GM18507 (cell line): ENCODE data around the gene PRSS3.
"Not testable (repeated sequence)": the region's sequence is repeated elsewhere in the genome, so short reads cannot be mapped to it uniquely, and the experiment has no call there.

ENCODE experiments used
- DNase-seq: peaks from one replicate; pipeline ENCODE4 v3.0.0; 2011; ENCODE audit warnings: low read depth; ENCODE audit not compliant: insufficient read length; ENCODE audit errors: extremely low spot score
- FAIRE-seq: peaks from 2 replicates; lab custom pipeline; 2011; peaks lifted over from hg19 to GRCh38; lab: Jason Lieb, UNC

Gene PRSS3

DNA sequence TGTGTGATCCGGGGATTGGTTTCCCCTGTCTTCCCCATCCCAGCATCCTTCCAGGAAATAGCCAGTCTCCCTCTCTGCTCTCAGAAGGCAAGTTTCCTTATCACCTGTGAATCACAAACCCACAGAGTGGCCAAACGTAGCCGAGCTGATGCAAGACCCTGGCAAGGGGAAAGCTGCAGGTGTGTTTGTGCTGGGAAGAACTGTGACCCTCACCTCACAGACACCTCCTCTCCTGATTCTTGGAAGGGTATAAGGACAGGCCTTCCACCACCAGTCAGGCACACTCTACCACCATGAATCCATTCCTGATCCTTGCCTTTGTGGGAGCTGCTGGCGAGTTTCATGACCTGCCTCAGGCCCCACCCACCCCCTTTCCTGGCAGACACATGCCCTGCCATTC is at the start of gene PRSS3:
TSS of gene PRSS3 (plus strand) at position 281 of the 400 bp plus-strand sequence. CDS start at position 294, 13 bp downstream.
- DNase-seq: no peak
- no peak for FAIRE-seq

DNA sequence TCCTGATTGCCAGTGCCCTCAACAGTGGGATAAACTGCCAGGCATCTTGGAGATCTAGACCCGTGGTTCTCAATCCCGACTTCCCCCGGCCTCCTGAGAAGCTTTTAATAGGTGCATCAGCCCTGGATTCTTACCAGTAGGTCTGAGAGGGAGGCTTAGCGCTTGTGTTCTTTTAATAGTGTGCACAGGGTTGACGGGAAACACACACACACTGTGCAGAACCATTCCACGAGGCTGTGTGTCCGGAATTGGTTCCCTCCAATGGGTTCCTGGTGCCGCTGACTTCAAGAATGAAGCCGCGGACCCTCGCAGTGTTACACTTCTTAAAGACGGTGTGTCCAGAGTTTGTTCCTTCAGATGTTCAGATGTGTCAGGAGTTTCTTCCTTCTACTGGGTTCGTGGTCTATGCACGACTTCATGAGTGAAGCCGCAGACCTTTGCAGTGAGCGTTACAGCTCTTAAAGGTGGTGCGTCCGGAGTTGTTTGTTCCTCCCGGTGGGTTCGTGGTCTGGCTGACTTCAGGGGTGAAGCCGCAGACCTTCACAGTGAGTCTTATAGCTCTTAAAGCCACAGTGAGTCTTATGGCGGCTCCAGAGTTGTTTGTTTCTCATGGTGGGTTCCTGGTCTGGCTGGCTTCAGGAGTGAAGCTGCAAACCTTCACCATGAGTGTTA is 46.6 kb upstream of the PRSS3 start:
- FAIRE-seq: no peak
- no peak for DNase-seq

DNA sequence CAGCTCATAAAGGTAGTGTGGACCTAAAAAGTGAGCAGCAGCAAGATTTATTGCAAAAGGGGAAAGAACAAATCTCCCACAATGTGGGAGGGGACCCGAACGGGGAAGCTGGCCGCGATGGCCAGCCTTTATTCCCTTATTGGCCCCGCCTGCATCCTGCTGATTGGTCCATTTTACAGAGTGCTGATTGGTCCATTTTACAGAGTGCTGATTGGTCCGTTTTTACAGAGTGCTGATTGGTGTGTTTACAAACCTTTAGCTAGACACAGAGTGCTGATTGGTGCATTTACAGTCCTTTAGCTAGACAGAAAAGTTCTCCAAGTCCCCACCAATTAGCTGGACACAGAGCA is 46.1 kb upstream of the PRSS3 start:
- not testable (repeated sequence) for FAIRE-seq, DNase-seq

DNA sequence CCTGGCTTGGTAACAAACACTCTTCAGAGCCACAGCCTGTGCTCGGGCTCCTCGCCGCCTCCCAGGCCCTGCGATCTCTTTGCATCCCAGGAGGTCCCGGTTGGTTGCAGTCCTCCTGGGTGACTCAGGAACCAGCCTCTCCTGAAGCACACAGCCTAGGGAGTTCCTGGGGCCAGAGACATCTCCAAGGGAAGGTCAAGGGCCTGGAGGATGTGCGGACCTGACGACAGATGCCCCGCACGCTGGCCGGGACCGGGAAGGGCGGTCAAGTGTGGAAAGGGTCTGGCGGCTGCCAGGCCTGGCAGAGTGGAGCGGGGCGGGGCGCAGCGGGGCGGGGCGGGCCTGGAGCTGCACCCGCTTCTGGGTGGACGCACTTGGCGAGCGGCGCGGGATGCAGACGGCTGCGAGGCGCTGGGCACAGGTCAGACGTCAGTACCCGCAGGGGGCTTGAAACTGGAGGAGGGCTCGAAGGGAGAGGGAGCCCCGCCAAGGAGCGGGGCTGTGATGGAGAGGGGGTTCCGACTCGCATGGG is 45.0 kb upstream of the PRSS3 start:
- DNase-seq: no peak
- FAIRE-seq: no peak

DNA sequence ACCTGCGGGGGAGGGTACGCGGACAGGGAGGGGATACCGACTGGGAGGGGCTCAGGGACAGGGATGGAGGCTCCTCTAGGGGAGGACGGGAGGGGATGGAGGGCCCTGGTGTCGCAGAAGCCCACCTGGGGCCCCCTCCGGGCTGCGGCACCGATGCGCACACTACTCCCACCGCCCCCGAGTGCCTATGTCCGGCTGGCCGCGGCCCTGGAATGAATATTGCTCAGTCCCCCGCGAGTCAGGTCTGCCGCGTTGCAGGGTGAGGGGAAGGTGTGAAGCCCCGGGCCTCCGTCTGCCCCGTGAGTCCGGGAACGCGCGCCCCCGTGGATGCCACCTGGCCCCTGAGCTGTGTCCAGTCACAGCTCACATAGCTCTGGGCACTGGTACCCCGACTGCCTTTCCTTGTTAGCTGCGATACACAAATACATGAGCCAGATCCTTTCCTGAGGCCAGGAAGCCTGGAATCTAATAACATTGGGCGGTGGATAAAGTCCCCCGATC is 44.5 kb upstream of the PRSS3 start:
- no peak for FAIRE-seq
- DNase-seq: no peak

DNA sequence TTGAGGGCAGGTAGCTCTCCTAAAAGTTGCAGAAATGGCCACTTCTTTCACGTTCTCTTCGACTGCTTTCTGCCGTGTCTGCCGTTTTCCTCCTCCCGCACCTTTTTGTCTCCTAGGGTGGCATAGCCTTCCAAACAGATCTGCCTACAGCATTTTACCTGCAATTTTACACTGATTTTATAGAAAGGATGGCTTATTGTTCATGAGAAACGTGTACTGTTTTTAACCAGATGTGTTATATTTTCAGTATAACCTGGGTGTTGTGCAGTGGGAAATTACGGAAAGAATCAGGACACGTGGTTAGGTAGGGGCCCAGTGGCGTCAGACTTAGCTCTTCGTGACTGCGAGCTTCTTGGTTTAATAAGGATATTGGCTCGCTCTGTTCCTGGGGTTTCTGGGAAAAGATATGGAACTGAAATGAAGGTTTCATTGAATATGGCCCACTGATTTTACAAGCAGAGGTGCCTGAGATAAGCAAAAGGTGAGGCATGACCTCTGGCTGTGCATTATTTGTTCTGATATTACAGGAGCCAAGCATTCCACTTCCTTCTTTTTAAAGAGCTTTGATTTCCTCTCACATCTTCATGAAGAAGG is 43.7 kb upstream of the PRSS3 start:
- FAIRE-seq (no peak), DNase-seq (no peak)

DNA sequence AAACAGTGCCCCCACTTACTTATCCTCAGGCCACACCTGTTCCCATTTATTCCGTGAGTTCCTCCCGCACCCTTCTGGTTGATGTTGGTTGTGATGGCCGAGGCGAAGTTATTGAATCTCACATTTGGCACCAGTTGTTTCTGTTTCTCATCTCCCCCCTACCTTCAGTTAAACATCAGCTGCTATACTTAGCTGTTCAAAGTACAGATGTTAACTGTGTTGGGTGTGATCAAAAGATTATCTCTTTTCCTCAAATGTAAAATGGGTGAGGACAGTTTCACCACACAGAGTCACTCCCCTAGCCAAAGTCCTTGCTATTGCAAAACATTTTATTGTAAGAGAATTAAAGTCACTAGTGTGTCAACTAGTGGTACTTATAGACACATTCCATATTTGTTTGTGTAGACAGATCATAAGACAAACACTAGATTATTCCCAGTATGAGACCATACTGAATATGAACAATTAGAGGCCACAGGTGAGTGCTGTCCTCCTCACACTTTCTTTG is 43.2 kb upstream of the PRSS3 start:
- FAIRE-seq: no peak

DNA sequence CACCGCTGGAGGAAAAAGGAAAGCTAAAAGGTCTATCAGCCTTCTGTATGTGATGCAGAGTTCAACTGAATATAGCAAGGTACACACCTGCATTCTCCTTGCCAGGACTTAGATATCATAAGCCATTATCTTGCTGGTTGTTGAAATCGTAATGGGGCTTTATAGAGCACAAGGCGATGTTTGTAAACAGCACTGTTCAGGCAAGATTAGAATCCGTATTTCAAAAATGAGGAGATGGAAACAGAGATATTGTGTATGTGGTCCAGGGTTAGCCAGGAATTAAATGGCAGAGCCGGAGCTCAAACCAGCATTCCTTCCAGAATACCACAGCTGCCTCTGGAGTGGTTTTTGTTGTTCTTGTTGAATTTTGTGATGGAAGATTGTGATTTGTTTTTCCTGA is 42.6 kb upstream of the PRSS3 start:
- DNase-seq, FAIRE-seq: not testable (repeated sequence)

More for the DNA sequence above, 43.2 kb upstream of the PRSS3 start:
- no peak for DNase-seq

DNA sequence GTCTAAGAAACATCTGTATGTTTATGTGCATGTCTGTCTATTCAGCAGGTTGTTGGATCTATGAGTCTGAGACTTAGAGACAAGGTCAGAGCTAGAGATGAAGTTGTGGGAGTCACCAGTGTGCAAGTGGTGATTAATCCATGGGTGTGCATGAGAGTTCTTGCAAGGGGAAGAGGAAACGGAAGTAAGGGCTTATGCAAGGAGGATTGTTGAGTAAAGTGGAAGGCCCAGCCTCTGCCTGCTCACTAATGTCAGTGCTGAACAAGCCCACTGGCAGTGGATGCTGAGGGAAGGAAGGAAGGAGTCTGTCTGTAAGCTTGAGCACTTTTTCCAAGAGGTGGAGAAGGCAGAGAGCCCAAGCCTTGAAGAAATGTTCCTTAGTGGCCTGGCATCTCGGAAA is 35.7 kb upstream of the PRSS3 start:
- FAIRE-seq, DNase-seq: not testable (repeated sequence)

DNA sequence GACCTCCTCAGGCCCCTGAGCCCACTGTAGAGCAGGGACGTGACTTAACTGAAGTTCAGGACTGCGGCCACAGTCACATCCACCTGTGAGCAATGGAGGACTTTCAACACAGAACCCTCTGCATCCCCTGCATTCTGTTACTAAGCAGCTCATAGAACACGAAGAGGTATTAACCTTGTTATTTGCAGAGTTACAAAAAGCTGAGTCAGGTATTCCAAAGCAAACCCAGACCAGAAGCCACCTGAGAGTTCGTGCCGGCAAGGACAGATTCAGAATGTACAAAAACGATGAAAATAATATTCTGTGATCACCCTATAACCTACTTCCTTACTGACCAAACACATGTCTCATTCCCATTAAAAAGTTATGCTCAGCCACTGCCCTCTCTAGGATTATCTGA is 33.0 kb upstream of the PRSS3 start:
- no peak for FAIRE-seq
- DNase-seq: no peak

DNA sequence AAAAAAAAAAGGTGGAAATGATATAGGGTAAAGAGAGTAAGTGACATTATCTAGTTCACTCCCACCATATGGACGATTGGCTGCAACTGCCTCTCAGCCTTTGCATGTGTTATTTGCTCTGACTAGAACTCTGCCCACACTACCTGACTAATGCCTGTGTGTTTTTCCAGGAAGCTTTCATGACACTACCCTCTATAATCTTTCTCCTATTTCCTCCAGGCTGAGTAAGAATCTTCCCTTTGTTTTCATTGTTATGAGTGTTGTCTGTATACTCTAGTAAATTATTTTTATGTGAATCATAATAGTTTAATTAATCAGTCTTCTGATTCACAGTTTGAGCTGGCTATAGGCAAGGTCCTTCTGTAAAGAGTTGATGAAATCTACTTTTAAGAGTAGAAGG is 31.7 kb upstream of the PRSS3 start:
- not testable (repeated sequence) for DNase-seq, FAIRE-seq

DNA sequence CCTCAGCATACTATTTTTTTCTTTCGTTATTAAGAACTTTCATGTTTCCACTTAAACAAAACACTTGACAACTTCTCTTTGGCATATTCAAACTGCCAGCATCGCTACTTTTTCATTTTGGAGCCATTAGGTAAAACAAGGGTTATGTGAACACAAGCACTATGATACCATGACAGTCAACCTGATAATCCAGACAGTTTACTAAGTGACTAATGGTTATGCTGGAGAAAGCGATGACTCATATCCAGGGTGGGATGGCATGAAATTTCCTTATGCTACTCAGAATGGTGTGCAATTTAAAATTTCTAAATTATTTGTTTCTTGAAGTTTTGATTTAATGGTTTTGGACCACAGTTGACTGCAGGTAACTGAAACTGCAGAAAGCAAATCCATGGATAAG is 29.9 kb upstream of the PRSS3 start:
- no peak for FAIRE-seq
- DNase-seq: no peak

DNA sequence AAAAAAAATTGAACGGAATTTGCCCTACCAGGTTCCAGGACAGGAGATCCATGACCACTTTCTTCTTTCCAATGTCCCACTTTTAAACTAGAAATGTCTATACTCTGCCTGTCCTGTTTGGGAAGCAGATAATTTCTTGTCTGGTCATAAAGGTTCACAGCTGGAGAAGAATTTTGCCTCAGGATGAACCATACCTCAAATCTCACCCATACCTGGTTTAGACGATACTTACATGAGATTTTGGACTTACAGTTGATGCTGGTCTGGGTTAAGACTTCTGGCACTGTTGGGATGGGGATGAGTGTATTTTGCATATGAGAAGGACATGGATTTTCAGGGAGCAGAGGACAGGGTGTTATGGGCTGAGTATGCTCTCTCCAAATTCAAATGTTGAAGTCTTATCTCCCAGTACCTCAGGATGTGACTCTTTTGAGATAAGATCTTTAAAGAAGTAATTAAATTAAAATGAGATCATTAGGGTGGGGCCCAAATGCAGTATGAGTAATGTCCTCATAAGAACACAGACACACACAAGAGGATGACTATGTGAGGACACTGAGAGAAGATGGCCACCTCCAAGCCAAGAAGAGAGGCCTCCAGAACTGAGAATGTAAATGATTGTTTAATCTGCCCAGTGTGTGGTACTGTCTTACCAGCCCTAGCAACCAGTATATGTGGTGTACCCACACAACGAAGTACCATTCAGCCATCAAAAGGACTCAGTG is 25.0 kb upstream of the PRSS3 start:
- DNase-seq, FAIRE-seq: not testable (repeated sequence)

DNA sequence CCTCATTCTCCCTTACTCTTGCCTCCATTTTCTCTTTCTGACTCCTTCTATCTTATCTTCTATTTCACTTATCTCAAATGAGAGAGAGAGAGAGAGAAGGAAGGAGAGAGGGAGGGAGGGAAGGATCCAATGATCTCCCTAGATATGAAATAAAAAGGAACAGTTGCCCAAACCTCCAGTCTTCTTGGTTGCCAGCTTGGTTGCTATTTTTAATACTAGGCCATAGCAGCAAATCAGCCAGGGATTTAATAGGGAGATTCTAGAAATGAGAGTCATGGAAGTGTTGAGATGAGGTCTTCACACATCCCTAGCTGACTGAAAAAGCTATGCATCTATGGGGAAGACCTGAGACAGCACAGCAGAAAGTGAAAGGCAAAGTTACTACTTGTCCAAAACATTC is 22.2 kb upstream of the PRSS3 start:
- not testable (repeated sequence) for DNase-seq, FAIRE-seq

DNA sequence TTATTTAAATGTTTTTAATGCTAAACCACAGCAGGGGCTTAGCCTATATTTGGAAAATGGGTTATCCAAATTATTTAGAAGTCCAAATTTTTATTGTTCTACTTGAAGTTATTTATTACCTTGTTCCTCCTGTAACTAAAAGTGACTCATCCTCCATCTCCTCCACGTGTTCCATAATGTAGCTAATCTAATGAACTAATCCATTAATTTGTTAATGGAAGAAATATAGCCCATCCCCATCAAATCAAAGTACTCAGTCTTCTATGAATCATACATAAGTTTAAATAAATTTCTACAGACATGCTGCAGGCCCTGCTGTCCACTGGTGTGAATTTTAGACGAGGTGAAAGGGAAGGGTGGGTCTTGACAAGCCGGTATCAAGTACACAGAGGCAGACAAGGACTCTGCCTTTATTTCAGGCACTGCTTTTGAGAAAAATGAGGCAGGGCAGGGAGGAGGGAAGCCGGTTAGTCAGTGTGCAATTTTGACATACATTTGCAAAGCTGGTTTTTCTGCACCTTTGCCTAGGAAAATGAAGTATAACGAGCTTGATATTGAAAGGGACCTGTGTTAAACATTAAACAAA is 21.2 kb upstream of the PRSS3 start:
- FAIRE-seq, DNase-seq: not testable (repeated sequence)

DNA sequence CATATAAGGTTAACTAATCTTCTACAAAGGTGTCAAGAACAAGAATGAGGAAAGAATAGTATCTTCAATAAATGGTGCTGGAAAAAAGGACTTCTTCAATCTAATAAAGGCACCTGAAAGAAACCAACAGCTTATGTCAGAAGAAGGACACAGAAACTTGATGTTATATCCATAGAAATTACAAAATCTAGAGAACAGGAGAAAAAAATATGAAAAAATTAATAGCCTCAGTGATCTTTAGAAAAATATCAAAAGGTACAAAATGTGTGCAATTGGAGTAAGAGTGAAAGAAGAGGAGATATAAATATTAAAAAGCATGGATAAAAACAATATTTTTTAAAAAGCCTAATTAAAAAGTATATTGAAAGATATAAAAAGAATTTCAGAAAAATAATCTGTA is 18.8 kb upstream of the PRSS3 start:
- FAIRE-seq (no peak), DNase-seq (no peak)

DNA sequence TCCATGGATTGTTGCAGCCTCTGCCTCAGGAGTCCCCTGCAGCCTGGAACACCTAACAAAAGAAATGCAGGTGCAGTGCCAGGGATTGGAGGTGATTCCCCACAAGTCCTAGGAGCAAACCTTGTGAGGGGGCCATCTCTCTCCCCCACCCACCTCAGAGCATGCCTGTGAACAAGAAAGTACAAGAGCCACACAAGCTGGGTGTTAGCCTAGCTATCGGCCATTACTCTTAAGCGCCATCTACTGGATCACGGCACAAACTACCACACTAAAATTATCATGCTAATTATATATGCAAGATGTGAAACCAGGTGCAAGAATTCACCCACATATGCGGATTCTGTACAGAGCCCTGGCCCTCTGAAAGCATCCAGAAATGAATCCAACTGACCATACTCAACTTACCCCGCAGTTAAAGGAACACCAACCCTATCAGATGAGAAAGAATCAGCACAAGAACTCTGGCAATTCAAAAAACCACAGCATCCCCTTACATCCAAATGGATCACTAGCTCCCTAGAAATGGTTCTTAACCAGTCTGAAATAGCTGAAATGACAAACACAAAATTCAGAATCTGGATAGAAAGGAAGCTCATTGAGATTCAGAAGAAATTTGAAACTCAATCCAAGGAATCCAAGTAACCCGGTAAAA is 16.5 kb upstream of the PRSS3 start:
- DNase-seq (peak; percentile 17), FAIRE-seq (peak; percentile 86)

DNA sequence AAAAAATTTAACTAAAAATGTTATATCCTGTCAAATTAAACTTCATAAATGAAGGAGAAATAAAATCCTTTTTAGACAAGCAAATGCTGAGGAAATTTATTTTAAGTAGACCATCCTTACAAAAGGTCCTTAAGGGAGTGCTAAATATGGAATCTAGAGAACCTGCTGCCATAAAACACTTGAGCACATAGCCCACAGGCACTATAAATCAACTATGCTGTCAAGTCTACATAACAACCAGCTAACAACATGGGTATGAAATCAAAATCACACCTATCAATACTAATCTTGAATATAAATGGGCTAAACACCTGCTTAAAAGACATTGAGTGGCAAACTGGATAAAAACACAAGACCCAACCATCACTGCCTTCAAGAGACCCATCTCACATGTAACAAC is 15.1 kb upstream of the PRSS3 start:
- no peak for FAIRE-seq
- DNase-seq: no peak

DNA sequence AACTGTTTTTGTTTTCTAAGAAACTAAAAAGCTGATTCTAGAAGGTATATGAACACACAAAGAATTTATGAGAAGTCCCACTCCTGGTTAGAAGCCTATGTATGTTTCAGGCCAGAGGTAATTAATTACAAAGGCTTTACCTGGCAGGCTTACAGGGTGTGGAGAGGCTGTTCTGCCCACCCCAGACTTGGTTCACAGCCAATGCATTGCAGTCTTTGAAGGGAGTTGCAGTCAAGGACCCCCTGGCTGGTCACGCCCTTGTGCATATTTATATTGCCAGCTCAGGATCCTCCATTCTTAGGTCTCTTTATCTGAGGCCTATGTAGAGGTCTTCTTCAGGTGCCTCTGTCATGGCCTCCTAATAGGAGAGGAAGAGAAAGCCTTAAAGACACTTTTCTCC is 13.6 kb upstream of the PRSS3 start:
- no peak for FAIRE-seq

More for the DNA sequence above, 13.6 kb upstream of the PRSS3 start:
- no peak for DNase-seq
